ENCODE data around the gene CRADD.
"Not testable (repeated sequence)": the region's sequence is repeated elsewhere in the genome, so short reads cannot be mapped to it uniquely, and the experiment has no call there.

Gene CRADD

DNA sequence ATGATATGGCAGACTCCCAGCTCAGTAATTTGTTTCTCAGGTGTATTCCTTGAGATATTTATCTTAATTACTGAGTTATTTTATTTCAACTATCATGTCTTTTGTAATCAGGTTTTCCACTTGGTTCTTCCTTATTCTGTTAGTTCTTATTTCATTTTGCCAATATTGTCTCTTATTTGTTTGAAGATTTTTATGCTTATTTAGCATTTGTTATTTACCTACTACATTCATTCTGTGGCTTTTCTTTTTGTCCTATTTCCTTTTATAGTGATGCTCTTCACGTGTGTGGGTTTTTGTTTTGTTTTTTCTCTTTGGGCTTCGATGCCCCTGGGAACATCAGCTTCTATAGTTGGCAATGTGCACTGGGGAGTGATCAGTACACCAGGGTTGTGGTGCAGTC is 40.5 kb upstream of the CRADD start:
- DNase-seq (ENCODE audit: low read depth in 1 of 2, low spot score in 1 of 2): no peak
- H3K4me3 ChIP-seq (replicated peaks; ENCODE audit: insufficient read depth, low read length): no peak overlapping the region
- peaks cover 4% of the 10 kb centered on the region for H3K27me3 ChIP-seq (ENCODE audit: insufficient read depth, poor library complexity, severe bottlenecking)
- no peak overlapping the region for H3K27ac ChIP-seq (replicated peaks)
- TF ChIP-seq, protein P1, sequence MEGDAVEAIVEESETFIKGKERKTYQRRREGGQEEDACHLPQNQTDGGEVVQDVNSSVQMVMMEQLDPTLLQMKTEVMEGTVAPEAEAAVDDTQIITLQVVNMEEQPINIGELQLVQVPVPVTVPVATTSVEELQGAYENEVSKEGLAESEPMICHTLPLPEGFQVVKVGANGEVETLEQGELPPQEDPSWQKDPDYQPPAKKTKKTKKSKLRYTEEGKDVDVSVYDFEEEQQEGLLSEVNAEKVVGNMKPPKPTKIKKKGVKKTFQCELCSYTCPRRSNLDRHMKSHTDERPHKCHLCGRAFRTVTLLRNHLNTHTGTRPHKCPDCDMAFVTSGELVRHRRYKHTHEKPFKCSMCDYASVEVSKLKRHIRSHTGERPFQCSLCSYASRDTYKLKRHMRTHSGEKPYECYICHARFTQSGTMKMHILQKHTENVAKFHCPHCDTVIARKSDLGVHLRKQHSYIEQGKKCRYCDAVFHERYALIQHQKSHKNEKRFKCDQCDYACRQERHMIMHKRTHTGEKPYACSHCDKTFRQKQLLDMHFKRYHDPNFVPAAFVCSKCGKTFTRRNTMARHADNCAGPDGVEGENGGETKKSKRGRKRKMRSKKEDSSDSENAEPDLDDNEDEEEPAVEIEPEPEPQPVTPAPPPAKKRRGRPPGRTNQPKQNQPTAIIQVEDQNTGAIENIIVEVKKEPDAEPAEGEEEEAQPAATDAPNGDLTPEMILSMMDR (IDR thresholded peaks at IDR 0.05; ENCODE audit: insufficient read depth, low read length): no peak
- TF ChIP-seq POLR2AphosphoS5 (IDR thresholded peaks at IDR 0.05; ENCODE audit: low read depth) (no peak), GABPA (IDR thresholded peaks at IDR 0.05; ENCODE audit: low read depth) (no peak), SPI1 (IDR thresholded peaks at IDR 0.05; ENCODE audit: borderline replicate concordance, low read depth) (no peak)
- TF ChIP-seq, protein P2, sequence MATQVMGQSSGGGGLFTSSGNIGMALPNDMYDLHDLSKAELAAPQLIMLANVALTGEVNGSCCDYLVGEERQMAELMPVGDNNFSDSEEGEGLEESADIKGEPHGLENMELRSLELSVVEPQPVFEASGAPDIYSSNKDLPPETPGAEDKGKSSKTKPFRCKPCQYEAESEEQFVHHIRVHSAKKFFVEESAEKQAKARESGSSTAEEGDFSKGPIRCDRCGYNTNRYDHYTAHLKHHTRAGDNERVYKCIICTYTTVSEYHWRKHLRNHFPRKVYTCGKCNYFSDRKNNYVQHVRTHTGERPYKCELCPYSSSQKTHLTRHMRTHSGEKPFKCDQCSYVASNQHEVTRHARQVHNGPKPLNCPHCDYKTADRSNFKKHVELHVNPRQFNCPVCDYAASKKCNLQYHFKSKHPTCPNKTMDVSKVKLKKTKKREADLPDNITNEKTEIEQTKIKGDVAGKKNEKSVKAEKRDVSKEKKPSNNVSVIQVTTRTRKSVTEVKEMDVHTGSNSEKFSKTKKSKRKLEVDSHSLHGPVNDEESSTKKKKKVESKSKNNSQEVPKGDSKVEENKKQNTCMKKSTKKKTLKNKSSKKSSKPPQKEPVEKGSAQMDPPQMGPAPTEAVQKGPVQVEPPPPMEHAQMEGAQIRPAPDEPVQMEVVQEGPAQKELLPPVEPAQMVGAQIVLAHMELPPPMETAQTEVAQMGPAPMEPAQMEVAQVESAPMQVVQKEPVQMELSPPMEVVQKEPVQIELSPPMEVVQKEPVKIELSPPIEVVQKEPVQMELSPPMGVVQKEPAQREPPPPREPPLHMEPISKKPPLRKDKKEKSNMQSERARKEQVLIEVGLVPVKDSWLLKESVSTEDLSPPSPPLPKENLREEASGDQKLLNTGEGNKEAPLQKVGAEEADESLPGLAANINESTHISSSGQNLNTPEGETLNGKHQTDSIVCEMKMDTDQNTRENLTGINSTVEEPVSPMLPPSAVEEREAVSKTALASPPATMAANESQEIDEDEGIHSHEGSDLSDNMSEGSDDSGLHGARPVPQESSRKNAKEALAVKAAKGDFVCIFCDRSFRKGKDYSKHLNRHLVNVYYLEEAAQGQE (IDR thresholded peaks at IDR 0.05; ENCODE audit: insufficient replicate concordance, low read depth): no peak

DNA sequence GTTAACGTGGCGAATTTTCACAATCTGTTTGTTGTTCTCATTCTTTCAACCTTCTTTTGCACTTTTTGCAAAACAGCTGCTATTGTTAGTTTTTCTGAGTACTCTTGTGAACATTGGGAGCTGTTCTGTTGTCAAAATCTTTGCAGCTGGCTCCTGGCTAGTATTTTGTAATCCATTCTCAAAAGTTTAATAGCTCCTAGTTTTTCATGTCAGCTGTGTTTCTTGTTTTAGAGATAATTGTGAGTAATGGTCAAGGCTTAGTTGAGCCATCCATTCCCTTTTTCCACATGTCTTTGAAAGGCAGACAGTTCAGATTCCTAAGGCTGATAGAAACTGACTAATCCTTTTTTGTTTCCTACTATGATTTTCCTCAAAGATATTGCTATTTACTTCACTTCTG is 39.1 kb upstream of the CRADD start:
- Histone ChIP-seq H3K27ac (replicated peaks) (no peak overlapping the region), H3K4me3 (replicated peaks; ENCODE audit: insufficient read depth, low read length) (no peak overlapping the region), H3K27me3 (ENCODE audit: insufficient read depth, poor library complexity, severe bottlenecking) (peaks cover 4% of the 10 kb centered on the region)
- TF ChIP-seq, protein P1 (IDR thresholded peaks at IDR 0.05; ENCODE audit: insufficient read depth, low read length): no peak
- no peak for DNase-seq (ENCODE audit: low read depth in 1 of 2, low spot score in 1 of 2)

DNA sequence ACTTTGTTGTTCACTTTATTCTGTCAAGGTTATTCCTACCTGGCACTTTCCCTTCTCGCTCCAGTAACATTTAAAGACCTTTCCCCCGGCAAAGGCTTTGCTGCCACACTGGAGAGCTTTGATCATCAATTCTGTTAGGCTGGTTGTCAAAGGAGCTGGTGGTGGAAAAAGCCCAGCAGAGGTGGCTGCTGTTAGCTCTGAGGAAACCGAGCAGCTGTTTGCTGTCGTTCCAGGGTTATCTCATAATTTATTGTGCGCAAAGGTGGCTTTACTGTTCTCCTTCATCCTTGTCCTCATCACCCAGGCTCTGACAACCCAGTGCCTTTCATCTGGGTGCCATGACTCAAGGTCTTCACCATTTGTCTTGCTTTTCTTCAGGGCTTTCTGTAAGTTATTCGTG is 38.2 kb upstream of the CRADD start:
- H3K4me3 ChIP-seq (replicated peaks; ENCODE audit: insufficient read depth, low read length): no peak overlapping the region
- H3K27ac ChIP-seq (replicated peaks): no peak overlapping the region
- TF ChIP-seq GABPA (IDR thresholded peaks at IDR 0.05; ENCODE audit: low read depth) (no peak), SPI1 (IDR thresholded peaks at IDR 0.05; ENCODE audit: borderline replicate concordance, low read depth) (no peak), POLR2AphosphoS5 (IDR thresholded peaks at IDR 0.05; ENCODE audit: low read depth) (no peak)
- TF ChIP-seq, protein P2 (IDR thresholded peaks at IDR 0.05; ENCODE audit: insufficient replicate concordance, low read depth): no peak
- TF ChIP-seq, protein P1 (IDR thresholded peaks at IDR 0.05; ENCODE audit: insufficient read depth, low read length): no peak
- peaks cover 4% of the 10 kb centered on the region for H3K27me3 ChIP-seq (ENCODE audit: insufficient read depth, poor library complexity, severe bottlenecking)
- no peak for DNase-seq (ENCODE audit: low read depth in 1 of 2, low spot score in 1 of 2)

DNA sequence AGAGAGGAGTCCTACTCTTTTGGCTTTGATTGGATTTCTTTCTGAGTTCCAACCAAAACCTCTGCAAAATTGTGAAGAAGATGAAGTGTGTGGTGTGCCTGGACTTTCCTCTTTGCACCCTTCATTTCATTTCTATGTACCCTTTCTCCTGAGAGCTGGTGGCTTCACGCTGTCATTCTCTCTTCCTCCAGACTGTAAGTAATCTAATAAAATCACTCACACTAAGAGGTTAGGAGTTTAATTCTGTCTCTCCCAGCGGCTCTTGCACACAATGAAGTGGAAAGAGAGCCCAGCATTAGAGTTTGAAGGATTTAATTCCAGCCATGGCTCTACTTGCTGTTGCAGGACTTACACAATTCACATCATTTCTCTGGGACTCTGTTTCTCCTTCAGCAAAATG is 37.8 kb upstream of the CRADD start:
- Histone ChIP-seq H3K27me3 (ENCODE audit: insufficient read depth, poor library complexity, severe bottlenecking) (peaks cover 4% of the 10 kb centered on the region), H3K4me3 (replicated peaks; ENCODE audit: insufficient read depth, low read length) (no peak overlapping the region), H3K27ac (replicated peaks) (no peak overlapping the region)
- DNase-seq (ENCODE audit: low read depth in 1 of 2, low spot score in 1 of 2): no peak
- TF ChIP-seq SPI1 (IDR thresholded peaks at IDR 0.05; ENCODE audit: borderline replicate concordance, low read depth): no peak
- no peak for TF ChIP-seq GABPA (IDR thresholded peaks at IDR 0.05; ENCODE audit: low read depth)
- TF ChIP-seq, protein P1 (IDR thresholded peaks at IDR 0.05; ENCODE audit: insufficient read depth, low read length): no peak
- TF ChIP-seq POLR2AphosphoS5 (IDR thresholded peaks at IDR 0.05; ENCODE audit: low read depth): no peak
- TF ChIP-seq, protein P2 (IDR thresholded peaks at IDR 0.05; ENCODE audit: insufficient replicate concordance, low read depth): no peak

DNA sequence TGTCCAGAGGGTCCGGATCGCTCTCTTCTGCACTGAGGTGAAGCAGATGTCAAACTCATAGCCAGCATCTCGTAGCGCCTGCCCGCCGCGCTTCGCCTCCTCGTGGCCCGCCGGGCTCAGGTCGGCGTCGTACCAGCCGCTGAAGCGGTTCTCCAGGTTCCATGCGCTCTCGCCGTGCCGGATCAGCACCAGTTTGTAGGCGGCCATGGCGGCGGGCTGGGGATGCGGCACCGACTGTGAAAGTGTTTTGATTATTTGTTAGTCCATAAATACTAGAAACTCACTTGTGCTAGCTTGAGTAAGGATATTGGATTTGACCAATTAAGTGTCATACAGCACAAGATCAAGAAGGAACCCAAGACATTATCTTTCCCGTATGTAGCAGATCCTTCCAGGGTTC is 35.8 kb upstream of the CRADD start:
- DNase-seq (ENCODE audit: low read depth in 1 of 2, low spot score in 1 of 2); H3K27me3 ChIP-seq (ENCODE audit: insufficient read depth, poor library complexity, severe bottlenecking); H3K27ac ChIP-seq (replicated peaks); H3K4me3 ChIP-seq (replicated peaks; ENCODE audit: insufficient read depth, low read length): not testable (repeated sequence)
